ENCODE data around the gene CNTN1. TPM values are rescaled to one million over a fixed set of nuclear protein-coding genes. Genes with fewer than 3 reads are reported as not detected.

CNTN1 gene
- total RNA-seq, 1 donor from 2014 or later: 1.8 TPM

- TF ChIP-seq CTCF (IDR thresholded peaks at IDR 0.05): no peak
- Mint-ChIP-seq H3K27me3 (ENCODE audit: low read depth) (no peaks in the 10 kb centered on the region), H3K9me3 (ENCODE audit: low read depth) (peaks cover 4% of the 10 kb centered on the region), H3K27ac (ENCODE audit: unreplicated experiment) (no peak overlapping the region), H3K4me3 (ENCODE audit: unreplicated experiment) (no peak overlapping the region), H3K36me3 (ENCODE audit: low read depth) (no peaks in the 10 kb centered on the region), H3K4me1 (ENCODE audit: low read depth) (no peaks in the 10 kb centered on the region)
- no peak for DNase-seq (ENCODE audit: low spot score)
Observed at GRCh38 chr12:40760821-40761220, 68.6 kb downstream of the CNTN1 start.

GRCh38 chr12:40762072-40762471 is 69.8 kb downstream of the CNTN1 start:
- Mint-ChIP-seq H3K27ac (ENCODE audit: unreplicated experiment) (no peak overlapping the region), H3K4me1 (ENCODE audit: low read depth) (no peaks in the 10 kb centered on the region), H3K27me3 (ENCODE audit: low read depth) (no peaks in the 10 kb centered on the region), H3K9me3 (ENCODE audit: low read depth) (peaks cover 4% of the 10 kb centered on the region), H3K36me3 (ENCODE audit: low read depth) (no peaks in the 10 kb centered on the region), H3K4me3 (ENCODE audit: unreplicated experiment) (no peak overlapping the region)
- TF ChIP-seq CTCF (IDR thresholded peaks at IDR 0.05): peak; percentile 47
- DNase-seq (ENCODE audit: low spot score): no peak

GRCh38 chr12:40768125-40768864 is 76.1 kb downstream of the CNTN1 start:
- H3K4me1 Mint-ChIP-seq (ENCODE audit: low read depth): peaks cover 5% of the 10 kb centered on the region
- TF ChIP-seq CTCF (IDR thresholded peaks at IDR 0.05): no peak
- no peak overlapping the region for H3K27ac Mint-ChIP-seq (ENCODE audit: unreplicated experiment)
- no peak for DNase-seq (ENCODE audit: low spot score)
- no peak overlapping the region for H3K4me3 Mint-ChIP-seq (ENCODE audit: unreplicated experiment)
- H3K36me3 Mint-ChIP-seq (ENCODE audit: low read depth): no peaks in the 10 kb centered on the region
- H3K27me3 Mint-ChIP-seq (ENCODE audit: low read depth): no peaks in the 10 kb centered on the region
- peaks cover 4% of the 10 kb centered on the region for H3K9me3 Mint-ChIP-seq (ENCODE audit: low read depth)

- Mint-ChIP-seq H3K4me1 (ENCODE audit: low read depth) (peaks cover 9% of the 10 kb centered on the region), H3K27me3 (ENCODE audit: low read depth) (no peaks in the 10 kb centered on the region), H3K27ac (ENCODE audit: unreplicated experiment) (no peak overlapping the region), H3K36me3 (ENCODE audit: low read depth) (no peaks in the 10 kb centered on the region), H3K4me3 (ENCODE audit: unreplicated experiment) (no peak overlapping the region), H3K9me3 (ENCODE audit: low read depth) (no peaks in the 10 kb centered on the region)
- no peak for TF ChIP-seq CTCF (IDR thresholded peaks at IDR 0.05)
- no peak for DNase-seq (ENCODE audit: low spot score)
Observed at GRCh38 chr12:40769846-40770245, 77.6 kb downstream of the CNTN1 start.

- Mint-ChIP-seq H3K4me1 (ENCODE audit: low read depth) (peaks cover 9% of the 10 kb centered on the region), H3K9me3 (ENCODE audit: low read depth) (no peaks in the 10 kb centered on the region), H3K27ac (ENCODE audit: unreplicated experiment) (no peak overlapping the region), H3K27me3 (ENCODE audit: low read depth) (no peaks in the 10 kb centered on the region), H3K36me3 (ENCODE audit: low read depth) (no peaks in the 10 kb centered on the region), H3K4me3 (ENCODE audit: unreplicated experiment) (no peak overlapping the region)
- TF ChIP-seq CTCF (IDR thresholded peaks at IDR 0.05): no peak
- no peak for DNase-seq (ENCODE audit: low spot score)
Observed at GRCh38 chr12:40770781-40771180, 78.5 kb downstream of the CNTN1 start.

Data from chondrocyte (in vitro differentiated cells).